Measurements from ENCODE around the gene PARD3.
A peak's percentile ranks its signal among the peaks of the same experiment; 100 is the strongest.

The PARD3 gene

DNA sequence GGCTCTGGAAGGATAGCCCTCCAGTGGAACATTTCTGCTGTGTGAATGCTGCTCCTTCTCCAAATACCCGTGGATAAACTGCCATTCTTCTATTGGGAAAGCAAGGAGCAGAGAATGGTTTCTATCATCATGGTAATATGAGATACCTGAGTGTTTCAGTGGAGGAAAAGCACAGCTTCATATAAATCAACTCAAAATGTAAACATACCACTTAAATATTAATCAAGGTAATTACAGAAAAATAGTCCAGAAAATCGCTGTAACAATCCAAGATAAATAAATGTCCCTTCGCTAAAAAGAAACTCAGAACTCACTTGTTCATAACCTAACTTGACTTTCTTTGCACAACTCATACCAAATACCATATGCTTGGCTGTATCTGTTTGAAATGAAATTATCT, 635.8 kb downstream of the PARD3 start:
- DNase-seq, result no peak

DNA sequence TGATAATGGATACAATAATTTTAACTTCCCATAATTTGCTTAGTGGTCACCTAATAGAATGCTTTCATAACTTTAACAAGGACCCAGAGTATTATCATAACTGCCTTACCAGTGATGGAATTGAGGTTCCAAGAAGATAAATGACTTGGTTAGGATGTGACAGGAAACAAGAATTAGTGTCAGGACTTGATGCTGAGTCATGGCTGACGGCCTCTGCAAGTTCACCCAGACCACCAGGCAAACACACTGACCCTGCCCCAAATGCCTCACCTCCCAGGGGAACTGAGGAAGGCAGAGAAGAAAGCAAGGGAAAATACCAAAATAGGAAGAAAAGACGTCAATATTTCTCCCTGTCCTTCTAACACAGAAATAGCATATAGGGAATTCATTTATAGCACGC, 636.3 kb downstream of the PARD3 start:
- no peak for DNase-seq

DNA sequence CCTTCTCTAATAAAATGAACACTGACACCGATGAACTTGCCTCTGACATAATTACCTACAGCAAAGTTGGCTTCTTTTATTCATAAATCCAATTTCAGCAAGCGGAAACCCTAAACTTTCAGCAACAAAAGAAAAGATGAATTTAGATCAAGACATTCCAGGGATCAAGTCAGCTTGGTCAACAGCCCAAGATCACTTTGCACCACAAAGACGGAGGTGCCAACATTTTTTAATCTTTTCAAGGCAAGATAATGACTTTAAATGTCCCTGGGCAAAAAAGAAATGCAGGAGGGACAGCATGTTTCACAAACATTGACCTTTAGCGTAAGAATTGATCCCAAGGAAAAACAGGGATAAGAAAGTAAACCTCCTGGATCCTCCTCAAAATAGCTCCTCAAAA, 636.9 kb downstream of the PARD3 start:
- DNase-seq, result no peak

DNA sequence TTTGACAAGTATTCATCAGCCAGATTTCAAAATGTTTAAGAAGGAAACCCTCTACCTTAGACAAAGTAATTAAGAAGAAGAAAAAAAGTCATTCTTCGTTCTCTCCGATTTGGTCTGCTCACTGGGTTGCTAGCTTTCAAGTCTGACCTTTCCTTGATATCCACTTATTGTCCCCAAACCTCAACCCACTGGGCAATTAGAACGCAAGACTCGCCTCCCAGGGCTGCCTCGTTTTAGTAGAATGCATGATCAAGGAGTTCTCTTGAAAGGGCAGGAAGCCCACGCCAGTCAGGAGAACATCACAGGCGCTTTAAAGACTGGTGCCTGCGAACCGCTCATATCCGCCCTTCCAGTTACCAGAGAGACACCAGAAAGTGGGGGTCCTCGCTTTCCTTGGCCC, 637.7 kb downstream of the PARD3 start:
- DNase-seq, result no peak

DNA sequence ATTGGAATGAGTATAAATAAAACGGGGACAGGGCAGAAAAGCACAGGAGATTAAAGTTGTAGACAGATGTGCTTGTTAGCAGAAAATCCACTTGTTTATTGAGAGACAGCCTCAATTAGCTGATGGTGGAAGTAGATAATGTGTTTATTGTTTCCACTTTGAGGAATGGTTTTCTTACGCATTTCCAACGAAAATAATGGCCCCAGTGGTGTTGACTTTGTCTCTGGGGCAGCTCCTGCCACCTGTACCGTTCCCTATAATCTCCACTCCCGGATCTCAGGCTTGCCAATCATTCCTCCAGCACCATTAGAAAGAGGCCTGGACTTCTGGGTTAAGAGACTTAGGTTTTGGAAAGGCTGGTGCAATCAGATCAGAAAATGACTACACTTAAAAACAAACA, 638.7 kb downstream of the PARD3 start:
- DNase-seq, result no peak

DNA sequence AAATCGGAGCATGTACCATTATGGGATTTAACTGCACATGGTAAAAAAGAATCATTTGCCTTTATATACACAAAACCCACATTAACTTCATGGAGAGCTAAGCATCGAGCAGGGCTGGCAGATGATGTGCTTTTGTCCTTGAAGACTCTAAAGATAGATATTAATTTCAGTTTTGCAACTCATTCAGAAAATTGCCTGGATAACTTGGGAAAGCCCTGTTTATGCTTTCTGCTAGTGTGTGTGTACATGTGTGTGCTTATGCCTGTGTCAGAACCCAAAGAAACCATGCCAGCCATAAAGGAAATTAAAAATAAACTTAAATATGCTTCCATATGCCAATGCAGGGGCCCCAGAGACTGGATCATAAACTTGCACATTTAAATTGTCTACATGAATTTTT, 640.0 kb downstream of the PARD3 start:
- DNase-seq, result no peak

DNA sequence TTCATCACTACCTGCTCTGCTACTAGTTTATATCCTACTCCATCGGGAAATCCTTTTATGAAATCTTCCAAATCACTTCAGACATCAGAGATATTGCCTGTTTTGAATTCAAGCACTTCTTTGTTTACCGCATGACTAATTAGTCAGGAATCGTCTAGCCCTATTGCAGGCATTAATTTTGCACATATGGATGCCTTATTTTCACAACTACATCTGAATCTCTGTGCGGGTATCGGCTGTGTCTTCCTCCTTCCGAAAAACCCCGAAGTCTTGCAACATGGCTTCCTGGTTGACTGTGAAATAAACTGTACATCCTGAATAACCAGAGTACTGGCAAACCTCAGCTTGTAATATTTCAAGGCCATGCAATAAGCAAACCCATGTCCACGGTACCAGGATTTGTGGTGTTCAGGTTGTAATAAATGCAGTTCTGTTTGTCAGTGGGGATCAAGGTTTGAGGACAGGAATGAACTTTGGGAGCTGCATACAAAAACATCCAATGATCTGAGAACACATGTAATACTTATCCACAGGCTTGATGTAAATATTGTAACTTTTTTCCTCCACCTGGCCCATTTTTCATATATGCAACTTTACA, 642.1 kb downstream of the PARD3 start:
- DNase-seq, result no peak

DNA sequence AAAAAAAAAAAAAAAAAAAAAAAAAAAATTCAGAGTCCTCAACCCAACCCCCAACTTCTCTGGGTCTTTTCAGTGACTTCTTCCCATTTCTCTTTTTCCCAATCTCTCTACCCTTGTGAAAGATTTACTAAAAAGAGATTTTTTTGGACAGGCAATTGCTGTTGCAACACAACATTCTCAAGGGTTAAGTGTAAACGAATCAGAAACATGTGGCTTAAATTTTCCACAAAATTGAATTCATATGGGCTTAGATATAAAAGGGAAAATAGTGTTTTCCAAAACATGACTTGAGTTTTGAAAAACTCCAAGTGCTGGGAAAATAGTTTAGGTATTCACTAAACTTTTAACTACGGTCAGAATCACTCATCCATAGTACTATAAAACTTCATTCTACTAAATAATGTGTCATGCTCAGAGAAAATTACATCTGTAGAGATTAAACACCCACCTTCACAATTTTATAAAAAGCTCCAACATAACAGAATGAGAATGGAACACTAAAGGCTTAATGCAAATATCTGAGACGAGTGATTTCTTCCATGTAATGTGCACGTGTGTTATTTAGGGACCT, 643.1 kb downstream of the PARD3 start:
- DNase-seq, result no peak

DNA sequence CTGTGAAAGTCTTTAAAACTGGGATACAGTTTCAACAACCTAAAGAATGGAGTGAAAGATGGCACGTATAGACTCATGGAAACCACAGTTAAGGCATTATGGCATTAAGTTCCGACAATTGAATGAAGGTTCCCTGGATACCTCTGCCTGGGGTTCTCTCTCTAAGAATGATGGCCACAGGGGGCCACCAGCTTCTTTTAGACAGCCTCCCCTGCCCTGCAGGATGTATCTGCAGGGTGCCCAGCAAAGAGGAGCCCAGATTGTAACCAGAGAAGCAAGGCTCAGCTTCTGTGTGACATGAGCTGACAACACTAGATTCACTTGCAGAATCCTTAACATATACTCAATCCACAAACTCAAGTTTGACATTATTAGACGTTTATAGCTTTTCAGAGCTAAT, 645.4 kb downstream of the PARD3 start:
- DNase-seq, result no peak

DNA sequence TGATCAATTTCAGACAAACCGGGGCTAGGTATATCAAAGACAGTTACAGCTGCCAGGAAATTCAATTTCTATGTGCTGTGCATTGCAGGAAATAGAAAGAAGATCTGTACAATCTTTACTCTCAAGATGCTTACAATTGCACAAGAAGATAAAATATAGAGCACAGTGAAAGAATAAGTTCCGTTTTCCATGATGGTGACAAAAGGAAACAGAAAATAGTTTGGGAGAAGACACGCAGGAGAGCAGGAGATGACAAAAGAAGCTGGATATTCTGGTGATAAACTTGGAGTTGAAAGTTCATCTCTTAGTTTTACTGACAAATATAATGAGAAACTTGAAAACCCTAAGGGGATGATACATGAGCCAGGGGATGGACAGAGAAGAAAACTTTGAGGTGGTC, 646.0 kb downstream of the PARD3 start:
- no peak for DNase-seq

DNA sequence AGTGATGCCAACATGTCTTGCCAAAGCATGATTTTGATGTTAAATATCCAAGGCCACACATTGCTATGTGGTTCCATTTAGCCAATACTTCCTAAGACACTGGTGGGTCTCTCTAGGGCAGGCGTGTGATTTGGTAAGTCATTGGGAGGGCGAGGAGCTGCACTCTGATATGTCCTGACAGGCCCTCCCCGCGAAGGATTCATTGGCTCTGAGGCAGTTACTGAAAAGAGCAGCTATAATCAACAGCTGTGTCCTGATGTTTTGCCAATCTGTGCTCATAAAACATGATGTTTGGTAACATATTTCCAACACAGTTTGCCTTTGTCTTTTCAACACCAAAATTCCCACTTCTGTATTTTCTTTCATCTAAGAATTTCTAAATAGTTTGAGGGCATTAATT, 646.7 kb downstream of the PARD3 start:
- no peak for DNase-seq

DNA sequence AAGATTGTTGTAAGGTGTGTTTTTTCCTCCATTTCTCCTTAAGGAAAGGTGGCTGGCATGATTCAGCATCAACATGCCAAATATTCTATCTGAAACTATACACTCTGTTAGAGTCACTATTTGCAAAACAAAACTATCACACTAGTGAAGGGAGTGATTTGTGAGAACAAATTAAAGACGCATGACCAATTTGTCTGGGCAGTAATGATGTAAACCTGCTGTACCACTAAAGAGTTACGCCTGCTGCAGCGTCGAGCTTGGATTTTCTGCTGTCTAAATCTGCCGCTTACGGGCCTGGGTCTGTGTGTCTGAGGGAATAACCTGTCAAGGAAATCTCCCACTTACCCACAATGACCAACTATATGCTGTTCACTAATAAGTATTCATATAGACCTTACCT, 648.3 kb downstream of the PARD3 start:
- no peak for DNase-seq

DNA sequence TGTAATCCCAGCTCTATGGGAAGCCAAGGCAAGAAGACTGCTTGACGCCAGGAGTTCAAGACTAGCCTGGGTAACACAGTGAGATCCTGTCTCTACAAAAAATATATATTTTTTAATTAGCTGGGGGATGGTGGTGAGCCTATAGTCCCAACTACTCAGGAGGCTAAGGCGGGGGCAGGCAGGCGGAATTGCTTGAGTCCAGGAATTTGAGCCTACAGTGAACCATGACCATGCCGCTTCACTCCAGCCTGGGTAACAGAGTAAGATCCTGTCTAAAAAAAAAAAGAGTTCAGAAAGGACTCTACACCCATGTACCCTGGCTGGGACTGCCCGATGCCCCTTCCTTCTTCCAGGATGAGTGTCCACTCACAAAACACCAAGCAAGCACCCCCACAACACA, 648.7 kb downstream of the PARD3 start:
- peak; percentile 39 for DNase-seq

DNA sequence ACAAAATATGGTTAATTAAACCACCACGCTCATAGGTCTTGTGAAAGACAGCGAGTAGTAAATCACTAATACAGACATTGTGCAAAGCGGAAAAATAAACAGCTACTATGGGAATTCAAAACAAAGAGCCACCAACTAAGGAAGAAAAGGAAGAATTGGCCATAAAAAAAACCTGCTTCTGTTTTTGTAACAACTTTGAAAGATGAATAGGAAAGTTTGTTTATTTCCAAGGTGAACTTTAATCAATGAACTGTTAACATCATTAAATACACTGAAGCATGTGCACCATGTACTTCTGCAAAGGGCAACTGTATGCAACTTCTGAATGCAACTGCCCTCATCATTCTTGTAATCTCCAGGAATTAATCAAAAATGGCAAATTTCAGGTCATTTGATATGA, 651.1 kb downstream of the PARD3 start:
- DNase-seq, result no peak

DNA sequence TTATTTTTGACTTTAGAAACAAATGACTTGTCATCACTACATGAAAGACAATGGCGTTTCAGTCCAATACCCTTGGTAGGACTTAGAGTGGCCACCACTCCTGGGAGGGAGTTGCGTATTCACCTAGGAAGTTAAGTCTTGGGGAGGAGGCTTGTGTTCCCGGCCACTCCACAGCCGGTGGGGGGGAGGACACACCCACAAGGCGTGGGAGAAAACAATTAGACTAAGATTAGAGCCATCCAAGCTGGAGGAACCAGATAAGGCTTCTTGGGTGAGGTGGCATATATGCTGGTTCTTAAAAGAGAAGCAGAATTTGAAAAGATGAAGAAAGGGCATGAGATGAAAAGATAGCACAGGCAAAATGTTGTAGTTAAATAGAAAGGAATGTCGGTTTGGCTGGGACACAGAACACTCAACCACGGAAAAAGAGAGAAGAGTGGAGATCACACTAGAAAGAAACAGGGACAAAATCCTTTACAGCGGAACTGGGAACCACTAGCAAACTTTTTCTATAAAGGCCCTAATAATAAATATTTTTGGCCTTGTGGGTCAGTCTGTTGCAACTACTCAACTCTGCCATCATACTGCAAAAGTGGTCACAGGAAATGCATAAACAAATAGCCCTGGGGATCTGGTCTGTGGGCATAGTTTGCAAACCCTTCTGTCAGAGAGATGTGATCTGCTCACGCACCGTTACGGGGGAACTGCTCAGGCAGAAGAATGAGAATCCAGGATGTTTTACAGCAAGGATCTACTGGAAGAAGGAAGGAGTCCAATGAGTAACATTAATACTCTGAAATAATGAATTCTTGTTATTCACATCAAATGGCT, 651.8 kb downstream of the PARD3 start:
- DNase-seq, result no peak

DNA sequence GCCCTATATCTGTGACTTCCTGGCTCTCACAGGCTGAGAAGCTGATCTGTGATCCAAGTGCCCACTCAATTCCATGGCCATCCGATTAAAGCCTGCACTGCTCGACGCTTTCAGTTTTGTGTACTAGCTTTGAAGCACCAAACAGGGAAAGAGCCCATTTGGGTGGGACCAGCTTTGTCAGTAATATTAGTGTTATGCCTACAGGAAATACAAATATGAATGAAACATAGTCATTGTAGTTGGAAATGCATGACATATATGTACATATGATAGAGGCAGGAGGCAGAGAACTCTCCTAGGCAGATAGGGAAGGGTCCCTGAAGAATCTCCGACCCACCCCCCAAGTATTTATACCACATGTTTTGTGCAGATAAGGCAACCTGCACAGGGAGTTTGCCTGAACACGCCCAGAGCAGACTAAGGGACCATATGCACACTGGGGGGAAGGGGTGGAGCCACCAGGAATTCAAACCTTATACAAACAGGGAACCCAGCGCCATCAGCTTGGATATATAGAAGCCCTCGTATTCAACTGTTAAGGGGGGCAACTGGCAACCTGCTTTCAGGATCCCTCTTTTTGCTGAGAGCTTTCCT, 653.2 kb downstream of the PARD3 start:
- DNase-seq, result no peak

DNA sequence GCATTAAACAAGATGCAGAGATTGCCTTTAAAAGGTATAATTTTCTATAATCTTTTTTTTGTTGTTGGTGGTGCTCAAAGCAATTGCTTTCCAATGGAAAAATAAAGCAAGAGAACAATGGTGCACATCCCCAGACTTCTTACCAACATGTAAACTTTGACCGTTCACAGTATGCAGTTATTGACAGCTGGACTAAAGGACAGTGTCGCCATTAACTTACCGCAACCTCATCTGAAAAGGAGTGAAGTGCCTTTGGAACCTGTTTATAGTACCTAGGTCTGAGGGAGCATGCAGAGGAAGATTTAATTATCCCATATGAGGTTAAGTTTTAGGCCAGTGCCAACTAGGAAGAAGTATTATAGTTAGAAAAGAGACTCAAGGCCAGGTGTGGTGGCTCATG, 654.5 kb downstream of the PARD3 start:
- no peak for DNase-seq

DNA sequence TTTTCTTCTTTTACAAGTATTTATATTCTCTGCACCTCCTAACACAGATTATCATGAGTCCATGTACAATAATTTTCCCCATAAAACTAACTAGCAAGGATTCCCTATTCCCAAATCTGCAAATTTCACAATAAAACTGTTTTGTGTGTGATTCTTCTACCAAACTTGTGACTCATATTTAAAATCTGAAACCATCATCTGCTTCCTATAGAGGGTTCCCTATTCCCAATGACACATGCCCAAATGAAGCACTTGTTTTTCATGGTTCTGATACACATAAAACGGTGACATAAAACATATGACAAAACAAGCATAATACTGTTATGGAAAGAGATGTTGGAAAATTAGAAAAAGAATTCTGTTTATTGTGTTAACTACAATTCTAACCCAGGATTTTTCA, 657.6 kb downstream of the PARD3 start:
- DNase-seq, result no peak

DNA sequence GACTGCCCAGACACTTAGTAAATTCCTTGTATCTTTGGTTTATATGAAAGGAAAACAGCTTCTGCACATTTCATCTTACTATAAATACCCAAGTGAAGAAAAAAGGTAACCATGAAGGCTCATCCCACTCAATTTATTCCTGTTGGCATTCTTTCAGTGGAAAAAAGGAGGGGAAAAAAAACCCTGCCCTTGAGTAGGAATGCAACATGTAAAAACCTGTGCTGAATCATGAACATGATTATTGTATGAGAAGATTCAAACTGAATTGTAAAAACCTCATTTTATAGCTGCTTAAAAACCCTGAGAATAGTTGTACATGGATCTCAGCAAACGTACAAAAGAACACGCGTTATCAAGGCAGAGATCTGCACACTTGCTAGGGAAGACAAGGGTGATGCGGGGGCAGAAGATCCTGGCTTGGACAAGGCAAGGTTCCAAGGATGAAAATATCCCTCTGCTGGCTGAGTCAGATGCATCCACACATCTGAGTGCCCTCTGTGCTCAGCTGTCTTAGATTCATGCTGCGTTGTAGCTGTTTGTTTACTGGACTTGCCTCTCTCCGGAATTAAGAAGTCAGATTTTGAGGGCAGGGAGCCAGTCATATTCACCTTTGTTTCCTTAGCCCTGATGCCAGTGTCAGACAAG, 658.2 kb downstream of the PARD3 start:
- DNase-seq, result no peak

DNA sequence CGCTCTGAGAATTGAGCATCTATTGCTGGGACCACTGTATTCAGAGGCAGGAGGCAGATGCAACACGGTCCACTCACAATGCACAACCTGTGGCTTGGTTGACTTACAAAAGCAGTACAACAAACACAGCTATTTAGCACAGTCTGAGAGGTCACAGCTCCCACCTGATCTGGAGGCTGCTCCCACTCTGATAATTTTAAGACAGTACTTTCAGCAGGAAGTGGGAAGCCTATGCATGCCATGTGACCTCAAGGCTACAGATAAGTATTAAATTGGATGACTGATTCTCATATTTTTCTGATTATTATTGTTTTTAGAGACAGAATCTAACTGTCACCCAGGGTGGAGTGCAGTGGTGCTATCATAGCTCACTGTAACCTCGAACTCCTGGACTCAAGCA, 659.3 kb downstream of the PARD3 start:
- no peak for DNase-seq

DNA sequence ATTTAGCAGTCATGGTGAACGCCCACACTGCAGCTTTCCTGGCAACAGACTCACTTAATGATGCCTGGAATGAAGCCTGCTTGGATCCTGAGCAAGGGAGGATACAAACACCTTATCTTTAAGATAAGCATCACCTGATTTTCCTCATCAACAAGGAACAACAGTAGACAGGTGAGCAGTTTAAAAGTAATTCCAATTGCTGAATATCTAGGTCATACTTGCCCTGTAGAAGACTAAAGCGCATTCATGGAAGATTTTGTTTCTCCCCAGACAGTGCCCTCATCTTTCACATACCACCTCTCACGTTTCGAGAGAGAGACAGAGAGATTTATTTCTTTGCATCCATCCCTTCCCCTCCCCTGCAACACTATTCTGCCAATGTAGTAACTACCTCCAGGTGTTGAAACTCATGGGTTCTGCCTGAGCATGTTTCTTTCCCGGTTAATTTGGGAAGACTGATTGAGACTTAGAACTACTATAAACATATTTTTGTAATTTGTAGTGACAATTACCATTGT, 660.7 kb downstream of the PARD3 start:
- no peak for DNase-seq

DNA sequence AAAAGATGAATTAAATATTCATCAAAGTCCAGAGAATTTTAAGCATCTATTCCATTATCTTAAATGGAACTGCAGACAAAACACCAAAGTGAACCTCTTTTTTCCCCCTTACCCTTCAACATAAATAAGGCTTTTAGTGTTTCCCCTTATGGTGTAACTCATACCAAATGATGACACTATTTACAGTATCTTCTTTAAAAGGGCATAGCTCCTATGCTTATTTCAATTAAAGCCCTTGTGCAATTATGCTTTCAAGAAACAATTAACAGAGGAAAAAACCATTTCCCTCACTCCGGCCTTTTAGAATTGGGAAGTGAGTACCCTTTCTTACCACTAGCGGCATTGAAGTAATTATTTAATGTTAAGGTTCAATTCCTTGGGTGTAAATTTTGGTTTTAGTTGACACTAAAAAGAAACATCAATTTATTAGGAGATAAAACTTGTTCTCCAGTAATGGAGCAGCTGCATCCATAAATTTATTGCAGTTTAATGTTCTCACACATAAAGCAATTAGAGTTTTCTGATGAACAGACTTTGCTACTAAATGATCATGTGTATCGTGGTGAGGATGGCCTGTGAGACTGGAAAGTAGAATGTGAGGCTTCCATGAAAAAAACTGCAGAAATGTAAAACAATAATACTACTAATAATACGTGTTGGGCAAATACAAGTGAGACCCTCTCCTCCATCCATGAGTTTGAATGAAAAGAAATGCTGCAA, 661.3 kb downstream of the PARD3 start:
- DNase-seq, result no peak

Data from right kidney (tissue), 1 donor.